Activated CD8-positive, alpha-beta memory T cell treated with anti-CD3 and anti-CD28 coated beads for 48 hours (primary cell): ENCODE data around the gene AAK1.

Experiments used
- DNase-seq, 3 experiments: peaks; one replicate each; pipeline ENCODE4 v3.0.0-alpha.2; 2020; ENCODE audit warnings: low read depth in 2 of 3, low spot score in 2 of 3

AAK1 gene

DNA sequence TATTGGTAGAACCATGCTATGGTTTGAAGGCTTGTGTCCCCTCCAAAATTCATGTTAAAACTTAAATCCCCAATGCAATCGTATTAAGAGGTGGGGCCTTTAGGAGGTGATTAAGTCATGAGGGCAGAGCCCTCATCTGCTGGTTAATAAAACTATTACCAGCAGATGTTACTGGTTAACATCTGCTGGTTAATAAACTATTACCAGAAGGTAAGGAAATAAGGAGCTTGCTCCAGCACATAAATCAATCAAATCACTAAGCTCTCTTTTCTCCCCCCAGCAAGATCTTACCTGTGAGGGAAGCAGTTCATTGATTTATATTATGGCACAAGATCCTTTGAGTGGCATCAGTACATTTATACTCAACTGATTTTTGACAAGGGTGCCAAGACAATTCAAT, 96.9 kb downstream of the AAK1 start:
- DNase-seq: no peak

DNA sequence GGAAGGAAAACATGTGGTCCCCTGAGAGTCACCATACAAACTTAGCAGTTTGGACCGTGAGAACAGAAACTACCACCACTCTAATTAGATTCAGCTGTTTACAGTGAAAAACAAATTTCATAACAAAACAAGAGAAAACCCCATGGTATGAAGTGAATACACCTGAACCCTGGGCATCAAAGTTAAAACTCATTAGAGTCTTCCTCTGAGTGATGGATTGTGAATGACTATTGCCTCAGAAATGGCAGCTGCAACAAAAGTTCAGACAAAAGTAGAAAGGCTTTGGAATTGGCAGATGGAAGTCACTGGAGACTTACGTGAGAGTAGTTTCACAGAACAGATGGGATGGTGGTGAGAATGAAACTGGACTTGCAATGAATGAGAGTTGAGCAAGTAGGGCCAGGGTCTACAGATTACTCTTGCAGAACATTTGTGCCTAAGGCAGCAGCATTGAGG, 98.0 kb downstream of the AAK1 start:
- no peak for DNase-seq

DNA sequence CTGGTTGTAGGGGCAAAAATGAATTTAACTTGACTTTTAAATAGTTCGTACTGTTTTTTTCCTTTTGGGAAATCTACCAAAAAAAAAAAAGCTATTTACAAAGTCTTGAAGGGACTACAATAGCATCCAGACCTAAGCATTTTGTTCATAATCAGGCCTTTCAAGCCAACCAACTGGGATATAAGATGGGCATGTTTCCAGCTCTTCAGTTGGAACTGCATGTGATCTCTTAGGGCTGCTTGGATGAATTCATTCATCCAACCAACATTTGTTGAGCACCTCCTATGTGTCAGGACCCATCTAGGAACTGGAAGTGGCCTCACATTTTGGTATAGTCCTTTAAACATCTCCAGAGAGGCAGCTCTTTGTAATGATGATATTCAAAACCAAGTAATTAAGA, 98.6 kb downstream of the AAK1 start:
- DNase-seq: no peak

DNA sequence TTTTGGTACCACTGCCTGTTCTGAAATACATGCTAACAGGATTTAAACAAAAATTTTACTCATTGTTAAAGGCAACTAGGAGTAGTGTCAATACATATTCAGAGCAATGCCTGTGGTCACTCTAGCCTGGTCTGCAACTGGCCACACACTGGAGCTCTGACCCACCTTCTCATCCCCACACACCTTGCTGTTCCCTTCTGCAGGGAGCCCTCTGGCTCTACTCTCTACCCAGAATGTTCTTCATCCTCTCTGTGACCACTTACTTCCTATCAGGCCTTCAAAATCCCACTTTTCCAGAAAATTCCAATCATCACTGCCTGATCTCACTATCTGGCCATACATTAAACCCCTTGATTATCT, 104.0 kb downstream of the AAK1 start:
- no peak for DNase-seq

DNA sequence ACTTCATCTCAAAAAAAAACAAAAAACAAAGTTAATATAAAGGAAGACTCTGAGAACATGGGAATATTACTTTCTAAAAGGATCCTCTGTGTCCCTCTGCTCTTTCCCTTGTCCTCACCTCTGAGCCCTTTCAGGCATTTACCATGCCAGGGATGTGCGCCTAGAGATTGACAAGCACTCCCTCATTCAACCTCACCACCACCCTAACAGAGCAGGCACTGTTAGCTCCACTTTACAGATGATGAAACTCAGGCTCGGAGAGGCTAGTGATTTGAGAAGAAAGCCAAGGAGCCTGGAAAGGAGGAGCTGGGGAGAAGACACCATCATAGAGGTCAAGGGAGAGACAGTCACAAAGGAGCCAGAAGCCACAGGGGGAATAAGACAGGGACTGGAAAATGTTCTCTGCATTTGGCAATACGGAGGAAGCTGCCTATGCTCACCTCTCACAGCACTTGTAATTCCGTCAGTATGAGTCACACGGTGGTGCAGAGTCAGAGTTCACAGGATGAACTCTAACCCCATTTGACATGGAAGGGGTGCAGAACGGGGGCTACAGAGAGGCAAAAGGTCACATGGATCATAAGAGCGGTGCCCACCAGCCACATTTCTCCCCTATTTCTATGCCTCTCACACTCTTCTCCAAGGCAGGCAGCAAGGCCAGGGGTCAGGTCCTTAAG, 104.5 kb downstream of the AAK1 start:
- no peak for DNase-seq

DNA sequence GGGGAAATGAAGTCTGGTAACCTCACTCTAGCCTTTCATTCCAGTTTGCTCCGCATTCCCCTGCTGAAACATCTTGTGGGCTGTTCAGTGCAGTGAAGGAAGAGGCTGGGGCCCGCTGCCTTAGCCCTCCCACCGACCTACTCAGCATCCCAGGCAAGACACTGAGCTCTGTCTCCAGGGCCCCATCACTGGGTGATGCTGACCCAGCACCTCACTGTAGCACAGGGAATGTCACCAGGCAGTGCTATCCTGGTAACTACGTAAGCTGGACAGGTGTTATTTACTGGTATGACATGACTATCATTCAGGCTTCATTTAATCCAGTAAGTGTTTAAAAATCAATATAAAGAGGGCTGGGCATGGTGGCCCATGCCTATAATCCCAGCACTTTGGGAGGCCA, 105.3 kb downstream of the AAK1 start:
- no peak for DNase-seq

DNA sequence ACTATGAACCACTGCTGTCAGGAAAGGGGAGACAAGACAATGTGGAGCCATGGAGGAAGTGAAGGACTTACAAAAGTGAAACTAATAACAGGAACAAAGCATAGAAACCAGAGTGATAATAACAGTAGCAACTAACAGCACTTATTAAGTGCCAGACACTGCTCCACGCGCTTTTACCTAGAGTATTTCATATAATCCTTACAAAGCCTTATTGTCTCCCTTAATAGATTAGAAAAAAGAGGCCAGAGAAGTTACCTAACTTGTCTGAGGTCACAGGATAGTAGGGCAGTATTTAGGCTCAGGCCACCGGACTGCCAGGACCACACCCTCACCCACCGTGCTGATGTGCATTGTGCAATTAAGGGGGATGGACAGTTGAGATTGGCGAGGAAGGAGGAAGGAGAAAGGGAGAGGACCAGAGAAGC, 107.7 kb downstream of the AAK1 start:
- DNase-seq: no peak

DNA sequence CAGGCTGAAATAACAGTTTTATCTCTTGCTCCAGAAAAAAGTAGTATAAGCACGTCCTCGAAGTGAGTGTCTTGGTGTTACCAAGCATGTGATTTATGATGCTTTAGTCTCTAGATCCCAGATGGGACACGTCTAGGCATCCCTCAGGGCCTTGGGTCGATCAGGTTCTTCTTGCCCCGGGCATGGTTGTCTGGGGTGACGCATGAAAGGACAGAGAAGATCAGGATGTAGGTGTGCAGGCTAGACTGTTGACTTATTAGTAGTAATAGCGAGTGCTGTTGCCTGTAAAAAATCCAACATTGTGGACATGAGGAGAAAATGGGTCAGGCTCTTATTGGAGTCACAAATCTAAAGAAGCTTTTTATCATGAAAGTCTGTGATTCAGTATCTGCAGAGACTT, 112.4 kb downstream of the AAK1 start:
- no peak for DNase-seq

DNA sequence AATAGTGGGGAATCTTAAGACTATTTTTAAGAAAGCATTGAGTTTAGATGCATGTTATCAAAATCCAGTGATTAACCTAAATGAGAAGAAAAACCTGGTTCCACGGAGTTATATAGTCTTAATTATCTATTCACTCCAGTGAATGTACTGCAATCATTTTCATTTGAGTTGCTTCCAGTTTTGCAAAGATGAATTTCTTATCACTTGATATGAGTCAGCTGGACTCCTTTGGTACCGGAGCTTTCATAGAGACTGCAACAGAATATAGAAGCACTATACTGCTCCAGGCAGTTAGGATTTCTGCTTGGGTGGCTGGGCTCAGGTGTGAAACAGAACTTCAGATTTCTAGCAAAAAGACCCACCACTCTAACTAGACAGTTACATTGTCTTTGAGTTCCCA, 114.1 kb downstream of the AAK1 start:
- DNase-seq: no peak

DNA sequence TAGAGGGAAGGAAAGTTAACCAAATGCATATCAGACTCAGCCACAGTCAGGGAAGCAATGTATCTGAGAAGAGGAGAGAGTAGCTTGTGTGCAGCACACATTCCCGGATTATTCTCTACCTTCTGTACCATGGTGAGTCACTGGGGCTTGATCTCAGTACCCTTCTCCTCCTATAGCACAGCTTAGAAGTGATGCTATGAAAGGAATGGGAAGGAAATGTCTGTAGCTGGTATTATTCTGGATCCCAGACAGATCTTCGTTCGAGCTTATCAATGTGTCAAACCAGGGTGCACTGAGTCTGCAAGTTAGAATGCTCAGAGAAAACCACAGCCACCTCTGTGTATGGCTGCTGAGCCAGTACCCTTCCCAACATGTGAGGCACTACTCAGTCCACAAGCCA, 118.3 kb downstream of the AAK1 start:
- DNase-seq: no peak

DNA sequence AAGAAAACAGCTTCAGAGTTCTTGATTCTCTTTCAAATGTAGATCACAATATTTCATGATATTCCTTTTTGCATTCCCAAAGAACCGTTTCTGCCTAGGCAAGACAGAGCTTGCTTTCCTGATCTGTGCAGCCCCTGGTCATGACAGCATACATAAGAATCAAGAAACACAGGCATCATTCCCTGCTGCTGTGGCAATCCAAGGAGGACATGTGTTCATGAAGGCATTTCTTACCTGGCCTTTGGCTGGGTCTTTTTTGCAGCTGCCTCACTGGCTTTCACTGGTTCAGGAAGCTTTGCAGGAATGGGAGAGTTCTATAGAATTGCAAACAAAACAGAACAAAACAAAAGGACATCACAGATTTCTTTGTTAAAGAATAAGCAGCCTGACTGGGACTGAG, 118.7 kb downstream of the AAK1 start:
- DNase-seq: no peak

DNA sequence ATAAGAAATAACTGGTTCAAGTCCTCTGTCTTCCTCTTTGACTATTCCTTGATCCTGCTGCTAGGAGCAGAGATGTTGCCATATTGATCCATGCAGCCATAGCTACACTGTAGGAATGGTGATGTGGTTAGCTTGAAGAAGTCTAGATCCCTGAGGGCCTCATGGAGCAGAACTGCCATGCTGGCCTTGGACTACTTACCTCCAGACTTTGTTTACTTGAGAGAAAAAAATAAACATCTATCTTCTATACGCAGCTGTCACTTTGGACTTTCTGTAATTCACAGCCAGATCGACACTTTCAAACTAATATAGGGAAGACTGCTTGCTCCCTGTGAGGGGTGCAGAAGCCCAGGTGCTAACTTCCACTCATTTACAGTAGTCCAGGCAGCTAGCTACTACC, 121.8 kb downstream of the AAK1 start:
- no peak for DNase-seq

DNA sequence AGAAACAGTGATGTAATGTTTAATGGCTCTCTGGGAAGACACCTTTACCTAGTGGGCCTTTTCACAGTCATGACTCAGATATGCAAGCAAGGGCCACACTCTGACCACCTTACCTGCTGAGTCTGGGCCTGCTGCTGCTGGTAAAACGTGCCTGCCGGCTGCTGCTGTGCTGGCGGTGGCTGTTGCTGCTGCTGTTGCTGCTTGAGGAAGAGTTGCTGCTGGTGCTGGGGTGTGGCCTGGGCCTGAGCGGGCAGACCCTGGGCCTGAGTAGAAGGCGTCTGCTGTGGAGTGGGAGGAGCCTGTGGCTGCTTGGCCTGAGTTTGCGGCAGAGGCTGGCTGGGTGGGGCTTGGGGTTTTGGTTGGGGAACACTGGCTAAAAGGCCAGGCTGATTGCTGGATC, 124.7 kb downstream of the AAK1 start:
- no peak for DNase-seq

DNA sequence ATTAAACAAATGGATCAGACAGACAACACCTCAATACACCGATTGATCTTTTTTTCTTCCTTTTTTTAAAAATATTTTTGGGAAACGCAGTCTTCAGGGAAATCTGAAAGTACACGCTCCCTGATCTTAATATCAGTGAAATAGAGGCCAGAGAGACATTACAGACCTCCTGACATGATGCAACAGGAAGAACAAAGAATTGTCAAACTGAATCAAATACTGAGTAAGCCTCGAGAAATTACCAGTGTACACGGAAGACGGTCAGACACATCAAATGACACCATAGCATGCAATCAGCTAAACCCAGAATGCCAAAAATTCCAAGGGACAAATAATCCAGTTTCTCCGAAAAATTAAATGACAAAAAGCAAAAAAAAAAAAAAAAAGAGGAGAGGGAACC, 126.1 kb downstream of the AAK1 start:
- DNase-seq: no peak

DNA sequence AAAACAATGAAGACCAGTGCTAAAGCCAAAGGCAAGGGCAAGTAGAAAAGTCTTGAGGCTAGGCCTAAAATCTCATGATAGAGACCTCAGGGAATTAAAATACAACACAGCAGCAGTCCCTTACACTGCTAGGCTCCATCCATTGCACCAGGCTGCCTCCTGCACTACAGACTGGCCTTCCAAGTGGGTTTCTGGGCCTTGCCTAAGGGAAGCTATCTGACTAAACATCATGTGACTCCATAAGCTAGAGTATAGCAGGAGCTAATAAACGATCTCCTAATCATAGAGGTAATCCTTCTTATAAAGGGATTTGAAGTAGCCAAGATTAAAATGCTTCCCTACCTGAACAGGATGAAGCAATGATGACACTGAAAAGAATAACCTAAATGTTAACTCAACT, 128.7 kb downstream of the AAK1 start:
- no peak for DNase-seq

DNA sequence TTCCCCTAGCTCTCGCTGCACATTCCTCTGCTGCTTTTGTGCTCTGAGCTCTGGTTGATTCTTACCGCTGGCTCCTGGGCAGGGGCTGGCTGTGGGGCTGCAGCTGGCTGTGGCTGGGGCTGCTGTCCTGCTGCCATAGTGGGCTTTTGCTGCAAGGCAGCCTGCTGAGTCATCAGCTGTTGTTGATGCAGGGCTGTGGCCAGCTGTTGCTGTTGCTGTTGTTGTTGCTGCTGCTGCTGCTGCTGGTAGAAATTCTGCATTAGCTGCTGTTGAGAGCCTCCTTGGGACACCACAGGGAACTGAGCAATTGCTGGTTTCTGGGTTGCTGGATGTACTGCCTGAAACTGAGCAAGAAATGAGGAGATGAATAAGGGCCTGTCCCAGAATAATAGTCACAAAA, 129.1 kb downstream of the AAK1 start:
- DNase-seq: no peak

DNA sequence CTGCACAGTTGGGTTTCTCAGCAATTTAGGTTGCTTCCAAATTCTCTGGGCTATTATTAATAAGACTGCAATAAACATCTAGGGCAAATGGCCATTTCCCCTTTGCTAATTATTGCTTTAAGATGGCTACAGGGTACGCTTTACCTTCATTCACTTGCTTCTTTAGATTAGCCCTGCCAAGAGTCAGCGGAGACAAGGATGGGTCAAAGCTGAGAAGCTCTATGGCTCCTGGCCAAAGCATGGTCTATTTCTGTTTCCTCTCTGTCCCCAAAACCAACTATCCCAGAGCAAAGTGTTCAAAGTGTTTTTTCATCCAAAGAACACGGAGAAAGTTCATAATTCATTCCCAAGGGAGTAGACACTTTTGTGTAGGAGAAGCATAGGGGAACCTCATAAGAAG, 131.1 kb downstream of the AAK1 start:
- DNase-seq: no peak

DNA sequence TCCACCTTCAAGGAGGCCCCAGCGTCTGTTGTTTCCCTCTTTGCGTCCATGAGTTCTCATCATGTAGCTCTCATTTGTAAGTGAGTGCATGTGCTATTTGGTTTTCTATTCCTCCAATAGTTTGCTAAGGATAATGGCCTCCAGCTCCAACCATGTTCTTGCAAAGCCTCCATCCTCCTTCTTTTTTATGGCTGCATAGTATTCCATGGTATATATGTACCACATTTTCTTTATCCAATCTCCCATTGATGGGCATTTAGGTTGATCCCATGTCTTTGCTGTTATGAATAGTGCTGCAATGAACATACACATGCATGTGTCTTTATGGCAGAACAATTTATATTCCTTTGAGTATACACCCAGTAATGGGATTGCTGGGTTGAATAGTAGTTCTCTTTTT, 133.3 kb downstream of the AAK1 start:
- no peak for DNase-seq

DNA sequence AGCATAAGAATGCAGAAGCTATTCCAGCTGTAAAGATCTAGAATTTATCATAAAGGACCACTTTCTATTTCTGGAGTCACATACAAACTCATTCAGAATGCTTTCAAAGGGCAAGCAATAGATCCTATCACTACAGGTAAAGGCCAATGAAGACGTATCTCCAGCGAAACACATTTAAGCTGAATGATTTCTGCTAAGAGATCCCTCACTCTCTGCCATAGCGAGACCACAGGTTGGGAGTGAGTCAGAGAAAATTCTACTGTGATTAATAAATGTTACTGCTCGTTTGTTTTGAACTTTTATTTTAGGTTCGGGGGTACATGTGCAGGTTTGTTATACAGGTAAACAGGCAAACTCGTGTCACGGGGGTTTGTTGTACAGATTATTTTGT, 133.8 kb downstream of the AAK1 start:
- DNase-seq: no peak

DNA sequence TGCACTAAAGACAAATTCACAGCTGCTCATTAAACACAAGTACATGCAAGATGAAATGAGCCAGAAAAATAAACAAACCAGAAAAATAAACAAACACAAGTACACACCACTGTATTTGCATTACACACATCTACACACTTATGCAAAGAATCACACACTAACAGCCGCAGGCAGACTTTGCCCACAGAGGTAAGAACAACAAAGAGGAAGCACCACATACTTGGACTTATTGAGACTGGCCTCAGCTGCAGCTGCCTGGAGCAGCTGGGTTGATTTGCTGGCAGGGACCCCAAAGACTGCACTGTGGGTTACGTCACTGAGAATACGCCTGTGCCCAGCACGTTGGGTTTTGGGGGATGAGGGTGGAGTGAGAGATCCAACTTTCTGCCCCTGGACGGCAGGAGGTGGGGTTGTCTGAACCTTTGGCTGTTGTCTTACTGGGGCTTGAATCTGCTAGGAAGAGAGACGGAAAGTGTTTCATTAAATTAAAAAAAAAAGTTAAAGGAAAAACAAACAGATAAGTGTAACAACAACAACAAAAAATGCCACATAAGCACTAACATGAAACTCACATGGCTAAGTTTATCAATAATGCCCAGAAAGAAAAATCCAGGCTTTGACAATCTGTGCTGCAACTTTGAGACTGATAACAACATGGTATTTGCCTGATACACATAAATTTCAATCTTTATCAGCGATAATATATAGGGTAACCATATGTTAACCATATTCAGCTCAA, 134.4 kb downstream of the AAK1 start:
- DNase-seq: no peak

DNA sequence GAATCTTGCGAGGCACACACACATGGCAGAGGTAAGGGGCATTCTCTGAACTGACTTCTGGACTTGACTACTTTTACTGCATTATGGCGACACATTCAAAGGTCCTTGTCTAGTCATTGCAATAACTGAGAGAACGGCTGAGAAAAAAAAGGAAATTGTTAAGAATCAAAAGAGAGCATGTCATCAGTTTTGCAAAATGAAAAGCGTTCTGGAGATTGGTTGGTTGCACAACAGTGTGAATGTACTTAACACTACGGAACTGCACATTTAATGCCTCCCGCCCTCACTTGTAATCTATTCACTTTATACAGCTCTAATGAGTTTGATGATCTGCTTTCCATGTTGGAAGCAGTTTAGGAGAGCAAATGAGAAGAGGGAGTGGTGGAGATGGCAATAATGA, 137.8 kb downstream of the AAK1 start:
- DNase-seq: no peak

DNA sequence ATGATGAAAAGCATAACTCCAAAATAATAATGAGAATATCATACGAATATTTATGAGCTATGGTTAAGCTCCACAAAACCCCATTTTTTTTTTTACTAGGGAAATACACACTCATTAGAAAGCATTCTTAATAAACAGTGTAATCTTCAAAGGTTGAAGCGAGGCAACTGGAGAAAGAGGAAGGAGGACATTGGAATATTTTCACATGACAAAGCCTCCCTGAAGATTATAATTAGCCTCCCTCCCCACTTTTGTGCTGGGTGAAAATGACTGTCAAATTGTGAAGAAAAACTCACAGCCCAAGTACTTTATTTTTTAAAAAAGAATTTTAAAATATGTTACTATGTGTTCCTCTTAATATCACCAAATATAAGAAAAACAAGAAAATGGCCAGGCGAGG, 142.2 kb downstream of the AAK1 start:
- no peak for DNase-seq

DNA sequence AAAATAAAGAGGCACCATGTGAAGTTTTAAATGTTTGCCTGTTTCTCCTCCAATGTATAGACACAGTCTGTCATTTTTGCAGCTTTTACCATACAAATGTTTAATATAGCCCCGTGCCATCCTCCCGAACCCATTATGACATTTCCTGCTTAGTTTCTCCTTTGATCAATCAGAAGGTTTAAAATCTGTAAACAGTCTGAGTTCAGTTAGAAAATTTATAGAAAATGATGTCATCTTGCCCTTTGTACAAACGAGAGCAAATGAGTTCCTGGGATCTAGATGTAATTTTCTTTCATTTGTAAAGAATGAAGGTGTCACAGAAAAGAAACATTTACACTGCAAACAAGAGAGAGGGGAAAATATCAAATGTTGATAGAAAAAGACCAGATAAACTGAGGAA, 143.6 kb downstream of the AAK1 start:
- DNase-seq: no peak
